Measurements from ENCODE around the gene FAM135A.
"Not testable (repeated sequence)": the region's sequence is repeated elsewhere in the genome, so short reads cannot be mapped to it uniquely, and the experiment has no call there.

- TF ChIP-seq, protein P1, sequence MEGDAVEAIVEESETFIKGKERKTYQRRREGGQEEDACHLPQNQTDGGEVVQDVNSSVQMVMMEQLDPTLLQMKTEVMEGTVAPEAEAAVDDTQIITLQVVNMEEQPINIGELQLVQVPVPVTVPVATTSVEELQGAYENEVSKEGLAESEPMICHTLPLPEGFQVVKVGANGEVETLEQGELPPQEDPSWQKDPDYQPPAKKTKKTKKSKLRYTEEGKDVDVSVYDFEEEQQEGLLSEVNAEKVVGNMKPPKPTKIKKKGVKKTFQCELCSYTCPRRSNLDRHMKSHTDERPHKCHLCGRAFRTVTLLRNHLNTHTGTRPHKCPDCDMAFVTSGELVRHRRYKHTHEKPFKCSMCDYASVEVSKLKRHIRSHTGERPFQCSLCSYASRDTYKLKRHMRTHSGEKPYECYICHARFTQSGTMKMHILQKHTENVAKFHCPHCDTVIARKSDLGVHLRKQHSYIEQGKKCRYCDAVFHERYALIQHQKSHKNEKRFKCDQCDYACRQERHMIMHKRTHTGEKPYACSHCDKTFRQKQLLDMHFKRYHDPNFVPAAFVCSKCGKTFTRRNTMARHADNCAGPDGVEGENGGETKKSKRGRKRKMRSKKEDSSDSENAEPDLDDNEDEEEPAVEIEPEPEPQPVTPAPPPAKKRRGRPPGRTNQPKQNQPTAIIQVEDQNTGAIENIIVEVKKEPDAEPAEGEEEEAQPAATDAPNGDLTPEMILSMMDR (conservative IDR thresholded peaks at IDR 0.05 in 1 of 2, IDR thresholded peaks at IDR 0.05 in 1 of 2; ENCODE audit: extremely low read depth in 1 of 2, insufficient read depth in 1 of 2, low read depth in 1 of 2, low read length in 2 of 2), result not testable (repeated sequence)
- not testable (repeated sequence) for TF ChIP-seq EZH2 (IDR thresholded peaks at IDR 0.05; ENCODE audit: borderline replicate concordance, low read length)
Measured at GRCh38 chr6:70447343-70448070, 34.2 kb downstream of the FAM135A start.

Data from mammary epithelial cell (primary cell).